D721Med (cell line): ENCODE measurements around the gene DLGAP1.
A peak's percentile ranks its signal among the peaks of the same experiment; 100 is the strongest.

Experiments
- DNase-seq: peaks from one replicate; pipeline ENCODE4 v3.0.0; 2011; ENCODE audit warnings: low spot score; ENCODE audit not compliant: insufficient read length
- FAIRE-seq: peaks from 2 replicates; lab custom pipeline; 2011; peaks lifted over from hg19 to GRCh38; lab: Jason Lieb, UNC
- TF ChIP-seq, protein P1 (sequence below): IDR thresholded peaks from 2 replicates; pipeline ENCODE4 v1.5.1; 2012; ENCODE audit warnings: mild to moderate bottlenecking, control low read depth; ENCODE audit not compliant: insufficient read depth; ENCODE audit errors: missing control alignments

Gene DLGAP1

DNA sequence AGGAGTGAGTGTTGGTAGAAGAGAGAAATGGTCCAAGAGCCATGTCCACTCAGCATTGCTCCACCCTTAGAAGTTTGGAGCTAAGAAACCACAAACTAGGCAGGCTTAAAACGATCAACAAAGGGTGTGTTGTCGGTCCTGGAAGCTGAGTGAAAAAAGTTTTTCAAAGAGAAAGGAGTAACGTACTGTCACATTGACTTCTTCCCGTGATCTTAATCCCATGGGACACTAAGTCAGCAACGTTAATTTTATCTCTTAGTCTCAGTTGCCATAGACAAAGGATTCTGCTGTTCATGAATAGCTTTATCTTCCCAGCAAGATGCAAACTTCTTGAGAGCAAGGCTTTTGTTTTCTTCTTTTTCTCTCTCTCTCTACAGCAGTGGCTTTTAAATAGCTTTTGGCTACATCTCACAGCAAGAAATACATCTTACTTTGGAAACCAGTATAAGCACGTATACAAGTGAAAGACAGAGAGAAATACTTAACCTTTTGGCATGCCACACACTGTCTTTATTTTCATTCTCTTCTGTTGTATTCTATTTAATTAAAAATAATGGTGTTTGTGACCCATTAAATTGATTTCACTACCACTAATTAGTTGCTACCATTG lies 627.8 kb downstream of the DLGAP1 start:
- TF ChIP-seq, protein P1, sequence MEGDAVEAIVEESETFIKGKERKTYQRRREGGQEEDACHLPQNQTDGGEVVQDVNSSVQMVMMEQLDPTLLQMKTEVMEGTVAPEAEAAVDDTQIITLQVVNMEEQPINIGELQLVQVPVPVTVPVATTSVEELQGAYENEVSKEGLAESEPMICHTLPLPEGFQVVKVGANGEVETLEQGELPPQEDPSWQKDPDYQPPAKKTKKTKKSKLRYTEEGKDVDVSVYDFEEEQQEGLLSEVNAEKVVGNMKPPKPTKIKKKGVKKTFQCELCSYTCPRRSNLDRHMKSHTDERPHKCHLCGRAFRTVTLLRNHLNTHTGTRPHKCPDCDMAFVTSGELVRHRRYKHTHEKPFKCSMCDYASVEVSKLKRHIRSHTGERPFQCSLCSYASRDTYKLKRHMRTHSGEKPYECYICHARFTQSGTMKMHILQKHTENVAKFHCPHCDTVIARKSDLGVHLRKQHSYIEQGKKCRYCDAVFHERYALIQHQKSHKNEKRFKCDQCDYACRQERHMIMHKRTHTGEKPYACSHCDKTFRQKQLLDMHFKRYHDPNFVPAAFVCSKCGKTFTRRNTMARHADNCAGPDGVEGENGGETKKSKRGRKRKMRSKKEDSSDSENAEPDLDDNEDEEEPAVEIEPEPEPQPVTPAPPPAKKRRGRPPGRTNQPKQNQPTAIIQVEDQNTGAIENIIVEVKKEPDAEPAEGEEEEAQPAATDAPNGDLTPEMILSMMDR: no peak
- FAIRE-seq: no peak

DNA sequence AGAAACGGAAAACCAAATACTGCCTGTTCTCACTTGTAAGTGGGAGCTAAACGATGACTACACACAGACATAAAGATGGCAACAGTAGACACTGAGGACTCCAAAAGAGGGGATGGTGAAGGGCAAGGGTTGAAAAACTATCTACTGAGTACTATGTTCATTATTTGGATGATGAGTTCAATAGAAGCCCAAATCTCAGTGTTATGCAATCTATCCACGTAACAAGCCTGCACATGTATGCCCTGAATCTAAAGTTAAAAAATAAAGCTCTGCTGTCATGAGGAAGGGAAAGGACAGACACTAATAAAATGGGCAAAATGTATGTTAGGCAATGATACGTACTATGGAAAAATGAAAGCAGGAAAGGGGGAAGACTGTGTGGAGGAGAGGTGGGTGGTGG lies 629.1 kb downstream of the DLGAP1 start:
- no peak for FAIRE-seq
- DNase-seq: no peak
- TF ChIP-seq, protein P1: no peak

More for the DNA sequence above, 627.8 kb downstream of the DLGAP1 start:
- no peak for DNase-seq

DNA sequence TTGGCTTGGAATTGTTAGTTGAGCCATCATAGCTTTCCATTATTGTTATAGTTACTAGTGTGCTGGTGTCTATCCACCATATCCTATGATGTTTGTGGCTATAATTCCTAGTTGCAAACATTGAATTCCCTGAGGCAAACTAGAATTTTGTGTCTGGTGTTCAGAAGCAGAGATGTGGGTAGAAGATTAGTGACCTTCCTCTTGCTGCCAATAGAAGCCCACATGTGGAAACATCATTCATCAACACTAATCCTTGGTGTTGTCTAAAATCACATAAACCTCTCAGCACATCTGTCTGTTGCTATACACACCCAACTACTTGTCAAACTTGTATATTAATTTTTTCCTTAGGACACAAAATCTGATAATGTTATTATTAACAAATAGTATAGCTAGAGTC lies 631.0 kb downstream of the DLGAP1 start:
- TF ChIP-seq, protein P1: no peak
- no peak for FAIRE-seq
- DNase-seq: no peak

DNA sequence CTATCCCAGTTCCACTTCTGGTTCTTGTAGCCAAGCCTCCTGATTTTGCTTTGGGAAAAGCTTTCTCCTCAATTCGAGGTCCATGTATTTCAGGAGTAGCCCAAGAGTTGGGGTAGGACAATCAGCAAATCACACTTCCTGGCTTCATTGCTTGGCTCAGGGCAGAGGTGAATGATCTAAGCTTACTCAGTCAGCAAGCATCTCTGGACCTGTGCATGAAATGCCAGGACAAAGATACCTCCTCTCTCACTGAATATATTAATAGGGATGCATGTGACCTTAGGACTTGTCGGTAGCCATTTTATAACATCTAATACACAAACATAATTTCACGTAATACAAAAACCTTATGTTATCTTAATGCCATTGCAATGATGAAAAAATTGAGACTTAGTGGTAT lies 632.0 kb downstream of the DLGAP1 start:
- DNase-seq (no peak), FAIRE-seq (peak; percentile 51)
- TF ChIP-seq, protein P1: no peak

DNA sequence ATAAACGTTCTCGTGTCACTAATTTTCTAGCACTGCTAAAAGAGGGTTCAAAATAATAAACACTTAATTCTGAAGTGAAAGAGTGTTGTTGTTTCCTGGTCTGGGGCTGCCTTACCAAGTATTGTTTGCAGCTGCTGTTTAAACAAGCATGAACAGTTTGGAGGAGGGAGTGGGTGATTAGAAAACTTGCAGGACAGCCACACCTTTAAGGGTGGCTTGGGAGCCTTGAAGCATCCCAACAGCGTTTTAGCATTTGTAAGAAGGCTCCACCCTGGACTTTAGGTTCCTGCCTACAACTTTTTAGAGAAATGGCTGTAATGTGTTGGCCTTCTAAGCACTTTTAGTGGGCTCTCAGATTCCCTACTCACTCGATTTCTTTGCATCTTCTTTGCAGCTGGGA lies 633.6 kb downstream of the DLGAP1 start:
- TF ChIP-seq, protein P1: no peak
- DNase-seq (no peak), FAIRE-seq (no peak)

DNA sequence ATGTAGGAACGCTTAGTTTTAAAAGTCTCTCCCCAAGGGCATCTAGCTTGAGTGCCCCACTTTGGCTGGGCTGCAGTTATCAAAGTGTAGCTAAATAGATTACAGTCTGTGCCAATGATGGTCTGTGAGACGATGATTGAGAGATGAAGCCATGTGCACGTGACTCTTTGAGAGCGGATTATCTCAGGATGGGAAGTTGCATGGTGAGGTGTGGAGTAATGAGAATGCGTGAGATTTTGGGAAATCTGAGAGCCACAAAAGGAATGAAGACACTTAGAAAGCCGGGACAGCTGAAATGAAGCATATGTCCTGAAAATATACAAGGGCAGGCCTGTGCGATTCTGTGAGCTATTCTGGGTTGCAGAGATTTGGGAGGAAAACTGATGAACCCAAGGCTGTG lies 635.1 kb downstream of the DLGAP1 start:
- FAIRE-seq (no peak), DNase-seq (no peak)
- TF ChIP-seq, protein P1: no peak

DNA sequence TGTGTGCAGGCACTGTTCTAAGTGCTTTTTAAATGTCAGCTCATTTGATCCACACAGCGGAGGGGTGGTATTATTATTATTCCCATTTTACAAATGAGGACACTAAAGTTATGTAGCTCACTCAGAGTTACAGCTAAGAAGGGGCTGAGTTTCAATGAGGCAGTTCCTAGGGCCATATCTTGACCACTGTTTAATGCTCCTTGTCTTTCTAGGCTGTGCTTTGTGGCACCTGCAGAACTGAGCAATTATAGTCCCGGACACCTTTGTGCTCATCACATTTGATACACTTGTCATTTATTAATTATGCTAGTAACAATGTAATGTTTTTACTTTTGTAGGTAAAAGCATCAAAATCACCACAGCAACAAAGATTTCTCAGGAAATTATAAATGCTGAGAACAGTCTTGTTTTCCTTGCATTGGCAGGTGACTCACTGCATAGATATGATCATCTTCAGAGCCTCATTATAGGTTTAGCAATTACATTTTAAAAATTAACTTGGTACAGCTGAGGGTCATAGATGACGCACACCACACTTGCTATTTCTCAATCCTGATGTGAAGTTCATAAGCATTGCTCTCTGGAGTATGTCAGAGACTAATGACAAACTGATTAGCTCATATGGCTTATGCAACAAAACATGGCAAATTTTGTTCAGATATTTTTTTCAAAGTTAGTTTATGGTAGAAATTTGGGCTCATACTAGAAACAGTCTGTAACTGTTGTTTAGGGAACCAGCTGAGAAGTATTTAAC lies 638.3 kb downstream of the DLGAP1 start:
- DNase-seq: no peak
- peak; percentile 6 for FAIRE-seq
- TF ChIP-seq, protein P1: no peak
